Natural killer cell (primary cell): ENCODE data around the gene RPAIN. TPM values are rescaled to one million over a fixed set of nuclear protein-coding genes. Genes with fewer than 3 reads are reported as not detected.

Experiments
- ATAC-seq, 3 donors: fragments of 150-1000 bp in 2 of 3; fragments of 200-7000 bp in 1 of 3; cut with Tn5 transposase; 1 replicate in 1 of 3; 2 replicates in 2 of 3; pipeline ENCODE4 v1.10.0; 2021; ENCODE audit warnings: mild to moderate bottlenecking in 2 of 3, moderate library complexity in 2 of 3
- DNase-seq, 2 donors: peaks; one replicate each; pipeline versions ENCODE4 v3.0.0 to v3.0.0-alpha.2; 2013 to 2021; ENCODE audit warnings: mixed read lengths in 1 of 2
- H3K27ac ChIP-seq: one replicate; pipeline ENCODE4 v1.5.1; 2013; ENCODE audit warnings: mild to moderate bottlenecking, low read length
- H3K27me3 ChIP-seq: one replicate; pipeline ENCODE4 v1.6.1; 2013; ENCODE audit warnings: low read length; ENCODE audit not compliant: control insufficient read depth, insufficient read depth
- H3K36me3 ChIP-seq: one replicate; pipeline ENCODE4 v1.6.1; 2013; ENCODE audit warnings: low read length; ENCODE audit not compliant: control insufficient read depth, insufficient read depth
- H3K4me1 ChIP-seq: one replicate; pipeline ENCODE4 v1.6.1; 2013; ENCODE audit warnings: low read length; ENCODE audit not compliant: control insufficient read depth, insufficient read depth
- H3K4me3 ChIP-seq: one replicate; pipeline ENCODE4 v1.5.1; 2013; ENCODE audit warnings: low read length
- H3K9me3 ChIP-seq: one replicate; pipeline ENCODE4 v1.6.1; 2013; ENCODE audit warnings: low read length; ENCODE audit not compliant: control insufficient read depth, insufficient read depth
- H3K27ac Mint-ChIP-seq, 2 donors: one replicate each; pipeline ENCODE4 v1.8.0; 2022; ENCODE audit warnings: mild to moderate bottlenecking in 2 of 2, mixed read lengths in 2 of 2, moderate library complexity in 1 of 2
- H3K27me3 Mint-ChIP-seq, 2 donors: one replicate each; pipeline ENCODE4 v1.8.0; 2022; ENCODE audit warnings: low read depth in 2 of 2, mixed read lengths in 2 of 2
- H3K36me3 Mint-ChIP-seq: one replicate; pipeline ENCODE4 v1.8.0; 2022; ENCODE audit warnings: mixed read lengths
- H3K4me1 Mint-ChIP-seq, 2 donors: one replicate each; pipeline ENCODE4 v1.8.0; 2022; ENCODE audit warnings: mixed read lengths in 2 of 2
- H3K4me3 Mint-ChIP-seq: one replicate; pipeline ENCODE4 v1.8.0; 2022; ENCODE audit warnings: mild to moderate bottlenecking, moderate library complexity, mixed read lengths
- H3K9me3 Mint-ChIP-seq, 2 donors: one replicate each; pipeline ENCODE4 v1.8.0; 2022; ENCODE audit warnings: mixed read lengths in 2 of 2
- CTCF ChIP-seq: fragments of 200-600 bp; IDR thresholded peaks from one replicate; pipeline ENCODE4 v1.8.0; 2022; ENCODE audit warnings: antibody characterized with exemption
- WGBS: methylation state at CpG from one replicate; pipeline ENCODE4 v1.1.7; 2013; ENCODE audit warnings: missing lambda C conversion rate; ENCODE audit not compliant: insufficient coverage; 5-methylcytosine and 5-hydroxymethylcytosine counted together
- intact Hi-C: fragments of 100-400 bp; cut with micrococcal nuclease; formaldehyde crosslinking; loops from one replicate; pipeline ENCODE4 v1.14.2; 2022
- total RNA-seq, 4 donors: library from RNA; stranded (reverse); fragments of 120-200 nt in 1 of 4; gene quantifications; one replicate each; pipeline versions ENCODE4 v1.2.3 to v1.2.4, GENCODE V29; 2013 to 2022

Gene RPAIN
- total RNA-seq, 3 donors from 2014 or later (not counting 1 experiment from before 2014, with no cell fraction given): 61.8 to 87.7 (median 74.4) TPM

GRCh38 chr17:5443728-5444127 lies 23.7 kb downstream of the RPAIN start:
- DNase-seq (no peak), ATAC-seq (no peak)
- no peak for TF ChIP-seq CTCF
- Histone ChIP-seq H3K27me3 (no peaks in the 10 kb centered on the region), H3K4me3 (no peak overlapping the region), H3K9me3 (no peaks in the 10 kb centered on the region), H3K4me1 (peaks cover 6% of the 10 kb centered on the region), H3K27ac (no peak overlapping the region), H3K36me3 (peaks cover 43% of the 10 kb centered on the region)
- Mint-ChIP-seq H3K4me3 (no peak overlapping the region), H3K27ac (no peak overlapping the region), H3K4me1 (peaks cover 7 to 8% of the 10 kb centered on the region in 2 donors), H3K36me3 (peaks cover 7% of the 10 kb centered on the region), H3K9me3 (no peaks in the 10 kb centered on the region), H3K27me3 (no peaks in the 10 kb centered on the region)
- intact Hi-C loops: no loop called here
- 97% methylated on average over 6 of the region's 6 CpGs for WGBS

- Mint-ChIP-seq H3K4me1 (peaks cover 5 to 6% of the 10 kb centered on the region in 2 donors), H3K27ac (no peak overlapping the region), H3K9me3 (no peaks in the 10 kb centered on the region), H3K4me3 (no peak overlapping the region), H3K27me3 (no peaks in the 10 kb centered on the region), H3K36me3 (peaks cover 7% of the 10 kb centered on the region)
- H3K36me3 ChIP-seq: peaks cover 43% of the 10 kb centered on the region
- no peaks in the 10 kb centered on the region for H3K9me3 ChIP-seq
- ATAC-seq: no peak
- H3K27me3 ChIP-seq: no peaks in the 10 kb centered on the region
- H3K4me3 ChIP-seq: no peak overlapping the region
- no peak for DNase-seq
- intact Hi-C loops: no loop called here
- peaks cover 5% of the 10 kb centered on the region for H3K4me1 ChIP-seq
- 92% methylated on average over 22 of the region's 22 CpGs for WGBS
- no peak overlapping the region for H3K27ac ChIP-seq
- no peak for TF ChIP-seq CTCF
Measured at GRCh38 chr17:5444209-5444608, 24.2 kb downstream of the RPAIN start.

GRCh38 chr17:5446786-5447185 lies 26.8 kb downstream of the RPAIN start:
- H3K36me3 ChIP-seq: peaks cover 54% of the 10 kb centered on the region
- H3K27me3 Mint-ChIP-seq: no peaks in the 10 kb centered on the region
- no peaks in the 10 kb centered on the region for H3K27me3 ChIP-seq
- no peak overlapping the region for H3K27ac Mint-ChIP-seq
- H3K27ac ChIP-seq: no peak overlapping the region
- intact Hi-C loops: no loop called here
- 94% methylated on average over 8 of the region's 8 CpGs for WGBS
- no peak for ATAC-seq
- H3K9me3 Mint-ChIP-seq: no peaks in the 10 kb centered on the region
- TF ChIP-seq CTCF: no peak
- DNase-seq: no peak
- no peaks in the 10 kb centered on the region for H3K4me1 ChIP-seq
- no peaks in the 10 kb centered on the region for H3K9me3 ChIP-seq
- H3K4me1 Mint-ChIP-seq: no peaks in the 10 kb centered on the region
- no peak overlapping the region for H3K4me3 ChIP-seq
- peaks cover 7% of the 10 kb centered on the region for H3K36me3 Mint-ChIP-seq
- no peak overlapping the region for H3K4me3 Mint-ChIP-seq
